K562 (cell line): ENCODE data around the gene NAA80. TPM values are rescaled to one million over a fixed set of nuclear protein-coding genes. Genes with fewer than 3 reads are reported as not detected.

ENCODE experiments used
- BRF1 ChIP-seq: IDR thresholded peaks from 3 replicates; pipeline ENCODE4 v1.6.1; 2011; ENCODE audit warnings: borderline replicate concordance, mild to moderate bottlenecking; ENCODE audit not compliant: insufficient read length; ENCODE audit errors: extremely low read depth
- EHMT2 ChIP-seq: fragments of 450-650 bp; IDR thresholded peaks from 2 replicates; pipeline ENCODE4 v1.6.1; 2018; ENCODE audit warnings: antibody characterized with exemption
- FOSL1 ChIP-seq: fragments of 200-800 bp; sonication (Bioruptor generic); conservative IDR thresholded peaks from 2 replicates; pipeline ENCODE4 v1.6.1; 2016; ENCODE audit warnings: missing genetic modification characterization, missing compliant biosample characterization
- KDM5B ChIP-seq: fragments of 200-600 bp; sonication (generic); IDR thresholded peaks from 2 replicates; pipeline ENCODE4 v1.6.1; 2012; ENCODE audit warnings: low read depth, mild to moderate bottlenecking, moderate library complexity, low read length, control low read depth, inconsistent platforms; ENCODE audit not compliant: insufficient replicate concordance
- MED1 ChIP-seq: sonication (generic); formaldehyde crosslinking; IDR thresholded peaks from 2 replicates; pipeline ENCODE4 v1.8.1; 2023; ENCODE audit warnings: missing genetic modification reagents, borderline replicate concordance
- NR1H2 ChIP-seq: sonication (generic); formaldehyde crosslinking; IDR thresholded peaks from 2 replicates; pipeline ENCODE4 v1.4.0; 2020; ENCODE audit warnings: mild to moderate bottlenecking, missing genetic modification reagents
- NRF1 ChIP-seq, 2 experiments: fragments of 450-650 bp; IDR thresholded peaks in 1 of 2; conservative IDR thresholded peaks in 1 of 2; 2 replicates each; pipeline ENCODE4 v1.6.1; 2014; ENCODE audit warnings: mild to moderate bottlenecking in 2 of 2
- PCBP1 ChIP-seq: fragments of 200-400 bp; formaldehyde crosslinking; IDR thresholded peaks from 2 replicates; pipeline ENCODE4 v1.6.1; 2018; ENCODE audit warnings: mild to moderate bottlenecking, low read depth, low read length; ENCODE audit not compliant: poor library complexity, severe bottlenecking
- PHF20 ChIP-seq: fragments of 450-650 bp; IDR thresholded peaks from 2 replicates; pipeline ENCODE4 v1.6.1; 2018; ENCODE audit not compliant: partially characterized antibody
- PTBP1 ChIP-seq: fragments of 200-400 bp; formaldehyde crosslinking; IDR thresholded peaks from 2 replicates; pipeline ENCODE4 v1.6.1; 2017; ENCODE audit warnings: low read depth, low read length
- RBM22 ChIP-seq: fragments of 200-400 bp; formaldehyde crosslinking; IDR thresholded peaks from 2 replicates; pipeline ENCODE4 v1.6.1; 2018; ENCODE audit warnings: low read length, low read depth; ENCODE audit not compliant: poor library complexity, severe bottlenecking
- REST ChIP-seq, 2 experiments: fragments of 450-650 bp; formaldehyde crosslinking in 1 of 2; IDR thresholded peaks; 2 replicates each; pipeline versions ENCODE4 v1.4.0 to v1.6.1; 2014 to 2020; ENCODE audit warnings: mild to moderate bottlenecking in 2 of 2, borderline replicate concordance in 1 of 2, low read depth in 1 of 2
- ZC3H4 ChIP-seq: sonication (generic); formaldehyde crosslinking; IDR thresholded peaks from 2 replicates; pipeline ENCODE4 v1.9.0; 2021; ENCODE audit warnings: missing genetic modification reagents, borderline replicate concordance
- ZNF143 ChIP-seq: sonication (generic); formaldehyde crosslinking; IDR thresholded peaks from 2 replicates; pipeline ENCODE4 v1.9.0; 2022; ENCODE audit warnings: mild to moderate bottlenecking, missing genetic modification reagents
- ZNF197 ChIP-seq: fragments of 200-800 bp; sonication (Bioruptor generic); IDR thresholded peaks from 2 replicates; pipeline ENCODE4 v1.6.1; 2016; ENCODE audit warnings: low read depth, missing genetic modification characterization, missing compliant biosample characterization
- polyA plus RNA-seq, 8 experiments: library from polyadenylated mRNA; depleted of rRNA in 4 of 8; stranded (reverse) in 5 of 8; unstranded in 3 of 8; fragments of >200 nt; fragmentation: Nextera tagmentation in 2 of 8; fragmentation: Illumina TruSeq in 1 of 8; extraction: Ambion mirVana in 2 of 8; extraction: Trizol in 1 of 8; gene quantifications; 2 replicates each; pipeline versions ENCODE4 v1.2.1 to v1.2.3, GENCODE V29; 2011 to 2014; ENCODE audit warnings: inconsistent platforms in 1 of 8, missing spikeins in 1 of 8
- total RNA-seq, 7 experiments: library from RNA; depleted of rRNA in 6 of 7; stranded (reverse); fragments of >200 nt in 6 of 7; fragmentation: Illumina TruSeq in 2 of 7; extraction: Trizol in 2 of 7; gene quantifications; 2 replicates each; pipeline versions ENCODE4 v1.2.1 to v1.2.3, GENCODE V29; 2011 to 2021; ENCODE audit warnings: low replicate concordance in 1 of 7
- TF ChIP-seq, protein P1 (sequence below): fragments of 250-450 bp; sonication (Bioruptor Pico); IDR thresholded peaks from 2 replicates; pipeline ENCODE4 v1.5.0; 2021; ENCODE audit warnings: mild to moderate bottlenecking, borderline replicate concordance

Gene NAA80
- total and polyA plus RNA-seq, 9 of the 15 experiments (the other 6 are each of a cell fraction or from before 2014, with no cell fraction given) = 0.82 to 24.0 (median 8.6) TPM

- TF ChIP-seq REST (IDR thresholded peaks at IDR 0.05; ENCODE audit: borderline replicate concordance) = no peak
- no peak for TF ChIP-seq REST (CRISPR knock-in tag; IDR thresholded peaks at IDR 0.05; ENCODE audit: low read depth)
- TF ChIP-seq ZNF143 (CRISPR knock-in tag) = no peak
- TF ChIP-seq BRF1 = no peak
- TF ChIP-seq PCBP1 = peak; percentile 48
- TF ChIP-seq, protein P1, sequence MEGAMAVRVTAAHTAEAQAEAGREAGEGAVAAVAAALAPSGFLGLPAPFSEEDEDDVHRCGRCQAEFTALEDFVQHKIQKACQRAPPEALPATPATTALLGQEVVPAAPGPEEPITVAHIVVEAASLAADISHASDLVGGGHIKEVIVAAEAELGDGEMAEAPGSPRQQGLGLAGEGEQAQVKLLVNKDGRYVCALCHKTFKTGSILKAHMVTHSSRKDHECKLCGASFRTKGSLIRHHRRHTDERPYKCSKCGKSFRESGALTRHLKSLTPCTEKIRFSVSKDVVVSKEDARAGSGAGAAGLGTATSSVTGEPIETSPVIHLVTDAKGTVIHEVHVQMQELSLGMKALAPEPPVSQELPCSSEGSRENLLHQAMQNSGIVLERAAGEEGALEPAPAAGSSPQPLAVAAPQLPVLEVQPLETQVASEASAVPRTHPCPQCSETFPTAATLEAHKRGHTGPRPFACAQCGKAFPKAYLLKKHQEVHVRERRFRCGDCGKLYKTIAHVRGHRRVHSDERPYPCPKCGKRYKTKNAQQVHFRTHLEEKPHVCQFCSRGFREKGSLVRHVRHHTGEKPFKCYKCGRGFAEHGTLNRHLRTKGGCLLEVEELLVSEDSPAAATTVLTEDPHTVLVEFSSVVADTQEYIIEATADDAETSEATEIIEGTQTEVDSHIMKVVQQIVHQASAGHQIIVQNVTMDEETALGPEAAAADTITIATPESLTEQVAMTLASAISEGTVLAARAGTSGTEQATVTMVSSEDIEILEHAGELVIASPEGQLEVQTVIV (CRISPR knock-in tag) = no peak
- TF ChIP-seq ZC3H4 (CRISPR knock-in tag) = no peak
- TF ChIP-seq NRF1 (conservative IDR thresholded peaks at IDR 0.05 in 1 of 2, IDR thresholded peaks at IDR 0.05 in 1 of 2) = peak; percentile 89 to 90
- peak; percentile 83 for TF ChIP-seq KDM5B
- no peak for TF ChIP-seq PTBP1
- no peak; the same call in 1 of the 2 replicates for TF ChIP-seq FOSL1 (tag)
- no peak for TF ChIP-seq EHMT2
- TF ChIP-seq RBM22 = no peak
- no peak for TF ChIP-seq ZNF197
- TF ChIP-seq NR1H2 (CRISPR knock-in tag) = no peak
- TF ChIP-seq PHF20 = no peak
- no peak for TF ChIP-seq MED1
Measured at GRCh38 chr3:50298836-50299637, at the start of gene NAA80, which contains the start of gene HYAL3 (continued).
